Measurements from ENCODE around the gene TIMM17B.
A peak's percentile ranks its signal among the peaks of the same experiment; 100 is the strongest.

TIMM17B gene

GRCh38 chrX:48896611-48897011 lies 957 bp downstream of the TIMM17B start:
- H3K4me3 ChIP-seq (ENCODE audit: low read depth, low read length): peak overlapping the region; percentile 91
- no peak for DNase-seq (ENCODE audit: low read depth)
- TF ChIP-seq CTCF (IDR thresholded peaks at IDR 0.05; ENCODE audit: low read depth, low read length, missing control alignments): no peak

- TF ChIP-seq CTCF (IDR thresholded peaks at IDR 0.05; ENCODE audit: low read depth, low read length, missing control alignments): no peak
- H3K4me3 ChIP-seq (ENCODE audit: low read depth, low read length): no peak overlapping the region
- DNase-seq (ENCODE audit: low read depth): no peak
These were observed 2.7 kb downstream of the TIMM17B start for GRCh38 chrX:48894891-48895290.

- no peak overlapping the region for H3K4me3 ChIP-seq (ENCODE audit: low read depth, low read length)
- no peak for DNase-seq (ENCODE audit: low read depth)
- no peak for TF ChIP-seq CTCF (IDR thresholded peaks at IDR 0.05; ENCODE audit: low read depth, low read length, missing control alignments)
These were observed 3.8 kb downstream of the TIMM17B start for GRCh38 chrX:48893556-48894348.

DNA sequence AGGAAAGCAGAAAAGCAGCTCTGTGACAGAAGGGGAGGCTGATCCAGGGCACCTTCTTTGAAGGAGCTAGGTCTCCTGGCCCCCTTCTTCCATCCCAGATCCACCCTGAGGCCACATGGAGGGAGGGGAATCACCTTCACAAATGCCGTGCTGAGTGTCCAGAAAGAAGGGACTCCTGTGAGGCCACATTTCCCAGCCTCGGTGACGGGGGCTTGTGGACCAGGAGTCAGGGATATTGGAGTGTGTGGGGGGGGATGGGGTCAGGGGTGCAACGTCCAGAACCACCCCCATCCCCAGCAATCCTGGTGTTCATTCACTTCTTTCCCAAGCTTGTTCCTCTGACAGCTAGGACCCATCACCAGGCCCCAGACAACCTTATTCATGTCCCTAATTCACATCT lies 4.7 kb downstream of the TIMM17B start:
- DNase-seq (ENCODE audit: low read depth): no peak
- TF ChIP-seq CTCF (IDR thresholded peaks at IDR 0.05; ENCODE audit: low read depth, low read length, missing control alignments): no peak
- H3K4me3 ChIP-seq (ENCODE audit: low read depth, low read length): no peak overlapping the region

DNA sequence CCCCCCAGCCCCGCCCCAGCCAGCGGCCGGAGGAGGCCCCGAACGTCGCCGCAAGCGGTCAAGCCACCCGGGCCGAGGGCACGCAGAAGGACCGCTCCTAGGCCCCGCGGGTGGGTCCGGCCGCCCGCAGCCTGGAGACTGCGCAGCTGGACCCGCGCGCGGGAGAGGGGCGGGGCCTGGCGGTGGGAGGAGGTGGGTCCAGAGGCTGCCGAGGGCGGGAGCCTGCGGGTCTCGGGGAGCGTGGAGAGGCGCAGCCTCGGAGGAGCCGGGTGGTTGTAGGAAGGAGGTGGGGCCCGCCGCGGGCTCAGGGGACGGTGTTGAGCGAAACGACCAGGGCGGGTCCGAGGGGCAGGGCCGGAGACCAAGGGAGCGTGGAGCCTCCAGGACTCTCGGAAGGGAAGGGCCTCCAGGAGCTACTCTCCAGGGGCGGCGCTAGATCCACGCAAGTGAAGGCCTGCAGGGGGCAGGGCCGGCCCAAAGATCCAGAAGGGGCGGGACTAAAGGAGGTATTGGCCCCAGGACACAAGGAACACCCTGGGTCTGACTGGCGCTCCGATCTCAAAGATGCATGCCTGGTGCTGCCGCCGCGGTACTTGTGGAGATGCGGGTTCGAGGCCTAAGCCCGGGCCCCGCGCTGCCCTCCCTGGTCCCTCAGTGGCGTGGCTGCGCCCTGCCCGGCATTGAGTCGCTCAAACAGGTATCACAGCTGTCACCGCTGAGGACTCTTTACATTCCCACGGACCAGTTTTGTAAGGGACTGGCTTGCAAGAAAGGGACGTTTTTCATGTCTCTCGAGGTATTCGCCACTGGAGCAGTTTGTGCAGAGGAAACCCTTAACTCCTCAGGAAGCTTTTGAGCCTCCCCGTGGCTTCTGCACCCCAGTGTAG lies 5.9 kb downstream of the TIMM17B start:
- TF ChIP-seq CTCF (IDR thresholded peaks at IDR 0.05; ENCODE audit: low read depth, low read length, missing control alignments): peak; percentile 37
- DNase-seq (ENCODE audit: low read depth): peak; percentile 15
- peak overlapping the region; percentile 52 for H3K4me3 ChIP-seq (ENCODE audit: low read depth, low read length)

DNA sequence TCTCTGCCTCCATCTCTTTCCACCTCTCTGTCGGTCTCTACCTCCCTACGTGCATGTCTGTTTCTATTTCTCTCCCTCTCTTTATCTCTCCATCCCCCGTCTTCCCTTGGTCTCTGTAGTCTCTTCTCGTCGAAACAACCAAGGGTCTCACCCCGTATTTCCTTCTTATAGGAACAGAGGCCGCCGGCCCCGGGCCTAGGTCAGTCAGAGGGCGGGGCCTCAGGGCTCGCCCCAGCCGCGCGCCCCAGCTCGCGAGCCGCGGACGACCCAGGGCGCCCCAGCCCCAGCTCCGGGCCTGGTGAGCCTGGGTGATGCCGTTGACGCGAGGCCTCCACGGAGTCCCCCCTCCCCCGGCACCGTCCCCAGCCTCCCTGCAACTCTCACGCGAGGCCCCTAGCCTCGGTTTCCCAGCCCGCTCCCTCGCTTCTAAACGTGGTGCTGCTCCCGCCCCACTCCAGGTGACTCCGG lies 6.6 kb downstream of the TIMM17B start:
- H3K4me3 ChIP-seq (ENCODE audit: low read depth, low read length): peak overlapping the region; percentile 52
- DNase-seq (ENCODE audit: low read depth): no peak
- TF ChIP-seq CTCF (IDR thresholded peaks at IDR 0.05; ENCODE audit: low read depth, low read length, missing control alignments): no peak

Data from GM12864 (cell line).